GM12878 (cell line): ENCODE measurements around the gene PPP1R3F. TPM values are rescaled to one million over a fixed set of nuclear protein-coding genes. Genes with fewer than 3 reads are reported as not detected.

Source experiments
- ATAC-seq: fragments of 200-7000 bp; cut with Tn5 transposase; 3 replicates; pipeline ENCODE4 v1.9.1; 2020; ENCODE audit warnings: mild to moderate bottlenecking, moderate library complexity
- BruUV-seq: library from RNA; stranded (reverse); fragments of 400-500 nt; replicated peaks from 2 replicates; lab custom pipeline; 2021; lab: Mats Ljungman, UMichigan
- CTCF ChIA-PET: fragments of 300-600 bp; sonication (Branson Sonifier 250); formaldehyde crosslinking; extraction: SDS; loops from one replicate; lab custom pipeline; 2021; ENCODE audit warnings: inconsistent platforms; lab: Yijun Ruan, JAX
- POLR2A ChIA-PET: fragments of 350-600 bp; formaldehyde crosslinking; extraction: SDS; loops from one replicate; lab custom pipeline; 2021; ENCODE audit warnings: inconsistent platforms; lab: Charles Lee
- RAD21 ChIA-PET: fragments of 300-600 bp; sonication (Branson Sonifier 250); formaldehyde crosslinking; loops from one replicate; lab custom pipeline; 2023; ENCODE audit warnings: antibody characterized with exemption; ENCODE audit not compliant: unreplicated experiment; lab: Charles Lee
- SMC1A ChIA-PET: fragments of 300-600 bp; sonication (Branson Sonifier 250); formaldehyde crosslinking; loops from one replicate; lab custom pipeline; 2023; ENCODE audit not compliant: unreplicated experiment, uncharacterized antibody; lab: Charles Lee
- DNase-seq: peaks from one replicate; pipeline ENCODE4 v3.0.0-alpha.2; 2011; ENCODE audit warnings: low read depth, low spot score
- FAIRE-seq: peaks from 3 replicates; lab custom pipeline; 2011; peaks lifted over from hg19 to GRCh38; lab: Jason Lieb, UNC
- H2AFZ ChIP-seq: 2 replicates; pipeline ENCODE4 v1.6.0; 2011; ENCODE audit warnings: low read depth, low read length, control low read depth; ENCODE audit not compliant: control insufficient read depth
- H3K27ac ChIP-seq: 2 replicates; pipeline ENCODE4 v1.5.1; 2011; ENCODE audit warnings: control low read depth; ENCODE audit not compliant: control insufficient read depth, insufficient read depth
- H3K27me3 ChIP-seq, 2 experiments: replicated peaks in 1 of 2; 2 replicates each; pipeline versions ENCODE4 v1.6.0 to v1.6.1; 2011; ENCODE audit warnings: low read length in 1 of 2; ENCODE audit not compliant: control insufficient read depth in 2 of 2, insufficient read depth in 2 of 2
- H3K36me3 ChIP-seq, 2 experiments: 2 replicates each; pipeline ENCODE4 v1.5.1; 2011; ENCODE audit warnings: low read length in 1 of 2; ENCODE audit not compliant: control insufficient read depth in 2 of 2, insufficient read depth in 2 of 2
- H3K4me1 ChIP-seq: 2 replicates; pipeline ENCODE4 v1.6.1; 2011; ENCODE audit warnings: mild to moderate bottlenecking, low read length, moderate library complexity, mixed read lengths; ENCODE audit not compliant: control insufficient read depth, insufficient read depth
- H3K4me2 ChIP-seq: 2 replicates; pipeline ENCODE4 v1.6.0; 2011; ENCODE audit warnings: control low read depth; ENCODE audit not compliant: control insufficient read depth, insufficient read depth
- H3K4me3 ChIP-seq: fragments of 200-600 bp; sonication (generic); 2 replicates; pipeline ENCODE4 v1.5.1; 2016
- H3K79me2 ChIP-seq: 2 replicates; pipeline ENCODE4 v1.6.0; 2011; ENCODE audit warnings: low read length; ENCODE audit not compliant: control insufficient read depth, insufficient read depth
- H3K9ac ChIP-seq: 2 replicates; pipeline ENCODE4 v1.8.0; 2011; ENCODE audit warnings: low read length, control low read depth, mixed read lengths; ENCODE audit not compliant: control insufficient read depth, insufficient read depth
- H3K9me3 ChIP-seq: replicated peaks from 3 replicates; pipeline ENCODE4 v1.5.1; 2011; ENCODE audit warnings: mild to moderate bottlenecking, low read length; ENCODE audit not compliant: control insufficient read depth, insufficient read depth
- H4K20me1 ChIP-seq: 2 replicates; pipeline ENCODE4 v1.6.0; 2011; ENCODE audit not compliant: control insufficient read depth, insufficient read depth
- ATF7 ChIP-seq: fragments of 450-650 bp; IDR thresholded peaks from 2 replicates; pipeline ENCODE4 v1.6.1; 2016; ENCODE audit warnings: low read depth, mild to moderate bottlenecking
- BHLHE40 ChIP-seq, 2 experiments: fragments of 450-650 bp in 1 of 2; IDR thresholded peaks; 2 replicates each; pipeline ENCODE4 v1.6.1; 2011 to 2017; ENCODE audit warnings: low read depth in 2 of 2, borderline replicate concordance in 1 of 2, improper control_type of control experiment in 1 of 2, low read length in 1 of 2, mild to moderate bottlenecking in 1 of 2
- CBFB ChIP-seq: IDR thresholded peaks from 2 replicates; pipeline ENCODE4 v1.6.1; 2016; ENCODE audit warnings: antibody characterized with exemption, low read depth
- DPF2 ChIP-seq: fragments of 450-650 bp; IDR thresholded peaks from 2 replicates; pipeline ENCODE4 v1.6.1; 2017; ENCODE audit warnings: mild to moderate bottlenecking
- KAT2A ChIP-seq: conservative IDR thresholded peaks from 2 replicates; pipeline ENCODE4 v1.6.1; 2011; ENCODE audit warnings: low read depth, low read length; ENCODE audit not compliant: control insufficient read depth
- MEF2A ChIP-seq: IDR thresholded peaks from 2 replicates; pipeline ENCODE4 v1.6.1; 2011; ENCODE audit warnings: low read depth, mild to moderate bottlenecking, low read length, moderate library complexity; ENCODE audit not compliant: insufficient read depth
- NR2C1 ChIP-seq: fragments of 450-650 bp; IDR thresholded peaks from 2 replicates; pipeline ENCODE4 v1.6.1; 2017; ENCODE audit warnings: antibody characterized with exemption, mild to moderate bottlenecking, moderate library complexity
- PAX8 ChIP-seq: fragments of 450-650 bp; IDR thresholded peaks from 2 replicates; pipeline ENCODE4 v1.6.1; 2017; ENCODE audit warnings: mild to moderate bottlenecking, moderate library complexity
- TBL1XR1 ChIP-seq: IDR thresholded peaks from 2 replicates; pipeline ENCODE4 v1.6.1; 2012; ENCODE audit warnings: low read depth, low read length, improper control_type of control experiment
- TCF7 ChIP-seq: IDR thresholded peaks from 2 replicates; pipeline ENCODE4 v1.6.1; 2014; ENCODE audit warnings: antibody characterized with exemption, borderline replicate concordance
- YY1 ChIP-seq: IDR thresholded peaks from 2 replicates; pipeline ENCODE4 v1.6.1; 2011; ENCODE audit warnings: low read depth, mild to moderate bottlenecking, low read length
- ZBED1 ChIP-seq: IDR thresholded peaks from 2 replicates; pipeline ENCODE4 v1.6.1; 2016; ENCODE audit warnings: borderline replicate concordance
- WGBS: methylation state at CpG from one replicate; pipeline ENCODE4 v1.1.6; 2016; ENCODE audit warnings: low lambda C conversion rate; ENCODE audit not compliant: insufficient replicate concordance, insufficient coverage; ENCODE audit errors: missing lambda C conversion rate; 5-methylcytosine and 5-hydroxymethylcytosine counted together
- in situ Hi-C: fragments of 300-500 bp; cut with MboI; formaldehyde crosslinking; loops from 9 replicates; pipeline ENCODE4 v1.14.3; 2018; ENCODE audit warnings: mixed read lengths
- intact Hi-C: fragments of 100-400 bp; cut with micrococcal nuclease; formaldehyde crosslinking; loops from one replicate; pipeline ENCODE4 v1.14.2; 2022; ENCODE audit not compliant: unreplicated experiment
- polyA plus RNA-seq, 11 experiments: library from polyadenylated mRNA; depleted of rRNA in 4 of 11; unstranded in 6 of 11; stranded (reverse) in 5 of 11; fragments of >200 nt; fragmentation: Nextera tagmentation in 4 of 11; fragmentation: Illumina TruSeq in 1 of 11; extraction: Ambion mirVana in 4 of 11; extraction: Trizol in 1 of 11; gene quantifications; 1 replicate in 1 of 11; 2 replicates in 10 of 11; pipeline versions ENCODE4 v1.2.1 to v1.2.3, GENCODE V29; 2011 to 2016; ENCODE audit warnings: inconsistent platforms in 2 of 11, missing spikeins in 2 of 11, low read depth in 1 of 11
- total RNA-seq, 4 experiments: library from RNA; depleted of rRNA in 3 of 4; stranded (reverse); fragments of >200 nt in 3 of 4; fragmentation: Illumina TruSeq in 1 of 4; extraction: Trizol in 1 of 4; gene quantifications; 2 replicates each; pipeline versions ENCODE4 v1.2.1 to v1.2.3, GENCODE V29; 2013 to 2021
- TF ChIP-seq, protein P1 (sequence below): fragments of 450-650 bp; IDR thresholded peaks from 2 replicates; pipeline ENCODE4 v1.6.1; 2018; ENCODE audit warnings: mild to moderate bottlenecking, low read depth, moderate library complexity; ENCODE audit not compliant: partially characterized antibody
- TF ChIP-seq, protein P2 (sequence below): fragments of 150-350 bp; IDR thresholded peaks from 2 replicates; pipeline ENCODE4 v1.6.1; 2014; ENCODE audit warnings: mild to moderate bottlenecking, low read depth, low read length
- TF ChIP-seq, protein P3 (sequence below): IDR thresholded peaks from 2 replicates; pipeline ENCODE4 v1.6.1; 2011; ENCODE audit warnings: mild to moderate bottlenecking, low read depth, low read length, moderate library complexity; ENCODE audit not compliant: insufficient replicate concordance

Gene PPP1R3F
- total and polyA plus RNA-seq, 10 of the 15 experiments (the other 5 are each of a cell fraction or from before 2014, with no cell fraction given) = 0.18 to 4.4 (median 1.00) TPM

DNA sequence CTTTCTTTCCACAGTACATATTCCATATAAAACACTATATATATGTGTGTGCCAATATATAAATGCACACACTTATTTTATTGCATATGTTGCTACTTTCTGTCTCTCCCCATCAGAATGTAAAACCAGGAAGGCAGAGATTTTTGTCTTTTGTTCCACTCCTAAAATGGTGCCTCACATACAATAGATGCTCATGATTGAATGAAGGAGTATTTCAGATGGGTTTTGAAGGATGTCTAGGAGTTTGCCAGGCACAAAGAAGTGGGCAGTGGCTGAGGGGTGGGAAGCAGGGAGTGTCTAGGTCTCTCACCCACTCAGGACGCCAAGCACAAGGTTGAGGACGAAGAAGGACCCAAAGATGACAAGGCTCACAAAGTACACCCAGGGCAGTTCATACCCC is 41.9 kb upstream of the PPP1R3F start (continued):
- TF ChIP-seq, protein P1, sequence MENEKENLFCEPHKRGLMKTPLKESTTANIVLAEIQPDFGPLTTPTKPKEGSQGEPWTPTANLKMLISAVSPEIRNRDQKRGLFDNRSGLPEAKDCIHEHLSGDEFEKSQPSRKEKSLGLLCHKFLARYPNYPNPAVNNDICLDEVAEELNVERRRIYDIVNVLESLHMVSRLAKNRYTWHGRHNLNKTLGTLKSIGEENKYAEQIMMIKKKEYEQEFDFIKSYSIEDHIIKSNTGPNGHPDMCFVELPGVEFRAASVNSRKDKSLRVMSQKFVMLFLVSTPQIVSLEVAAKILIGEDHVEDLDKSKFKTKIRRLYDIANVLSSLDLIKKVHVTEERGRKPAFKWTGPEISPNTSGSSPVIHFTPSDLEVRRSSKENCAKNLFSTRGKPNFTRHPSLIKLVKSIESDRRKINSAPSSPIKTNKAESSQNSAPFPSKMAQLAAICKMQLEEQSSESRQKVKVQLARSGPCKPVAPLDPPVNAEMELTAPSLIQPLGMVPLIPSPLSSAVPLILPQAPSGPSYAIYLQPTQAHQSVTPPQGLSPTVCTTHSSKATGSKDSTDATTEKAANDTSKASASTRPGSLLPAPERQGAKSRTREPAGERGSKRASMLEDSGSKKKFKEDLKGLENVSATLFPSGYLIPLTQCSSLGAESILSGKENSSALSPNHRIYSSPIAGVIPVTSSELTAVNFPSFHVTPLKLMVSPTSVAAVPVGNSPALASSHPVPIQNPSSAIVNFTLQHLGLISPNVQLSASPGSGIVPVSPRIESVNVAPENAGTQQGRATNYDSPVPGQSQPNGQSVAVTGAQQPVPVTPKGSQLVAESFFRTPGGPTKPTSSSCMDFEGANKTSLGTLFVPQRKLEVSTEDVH = no peak
- no peak for TF ChIP-seq BHLHE40 (IDR thresholded peaks at IDR 0.05; ENCODE audit: borderline replicate concordance in 1 of 2, low read depth in 2 of 2, low read length in 1 of 2)

GRCh38 chrX:49228185-49228584 is 41.4 kb upstream of the PPP1R3F start:
- Histone ChIP-seq H3K9ac (no peak overlapping the region), H3K36me3 (no peaks in the 10 kb centered on the region), H2AFZ (no peak overlapping the region), H3K9me3 (no peaks in the 10 kb centered on the region; the same call in 2 of the 3 replicates), H3K4me2 (no peak overlapping the region), H3K4me1 (no peaks in the 10 kb centered on the region), H3K27me3 (no peaks in the 10 kb centered on the region), H3K27ac (no peak overlapping the region), H3K79me2 (no peaks in the 10 kb centered on the region), H4K20me1 (no peaks in the 10 kb centered on the region), H3K4me3 (no peak overlapping the region)
- CTCF ChIA-PET = no interaction called here
- BruUV-seq = no TSS peak
- in situ Hi-C loops = no loop called here
- FAIRE-seq = no peak
- intact Hi-C loops = no loop called here
- DNase-seq = no peak
- SMC1A ChIA-PET = no interaction called here
- no peak for TF ChIP-seq YY1
- TF ChIP-seq, protein P2, sequence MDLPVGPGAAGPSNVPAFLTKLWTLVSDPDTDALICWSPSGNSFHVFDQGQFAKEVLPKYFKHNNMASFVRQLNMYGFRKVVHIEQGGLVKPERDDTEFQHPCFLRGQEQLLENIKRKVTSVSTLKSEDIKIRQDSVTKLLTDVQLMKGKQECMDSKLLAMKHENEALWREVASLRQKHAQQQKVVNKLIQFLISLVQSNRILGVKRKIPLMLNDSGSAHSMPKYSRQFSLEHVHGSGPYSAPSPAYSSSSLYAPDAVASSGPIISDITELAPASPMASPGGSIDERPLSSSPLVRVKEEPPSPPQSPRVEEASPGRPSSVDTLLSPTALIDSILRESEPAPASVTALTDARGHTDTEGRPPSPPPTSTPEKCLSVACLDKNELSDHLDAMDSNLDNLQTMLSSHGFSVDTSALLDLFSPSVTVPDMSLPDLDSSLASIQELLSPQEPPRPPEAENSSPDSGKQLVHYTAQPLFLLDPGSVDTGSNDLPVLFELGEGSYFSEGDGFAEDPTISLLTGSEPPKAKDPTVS = no peak
- no peak for TF ChIP-seq KAT2A
- TF ChIP-seq, protein P3, sequence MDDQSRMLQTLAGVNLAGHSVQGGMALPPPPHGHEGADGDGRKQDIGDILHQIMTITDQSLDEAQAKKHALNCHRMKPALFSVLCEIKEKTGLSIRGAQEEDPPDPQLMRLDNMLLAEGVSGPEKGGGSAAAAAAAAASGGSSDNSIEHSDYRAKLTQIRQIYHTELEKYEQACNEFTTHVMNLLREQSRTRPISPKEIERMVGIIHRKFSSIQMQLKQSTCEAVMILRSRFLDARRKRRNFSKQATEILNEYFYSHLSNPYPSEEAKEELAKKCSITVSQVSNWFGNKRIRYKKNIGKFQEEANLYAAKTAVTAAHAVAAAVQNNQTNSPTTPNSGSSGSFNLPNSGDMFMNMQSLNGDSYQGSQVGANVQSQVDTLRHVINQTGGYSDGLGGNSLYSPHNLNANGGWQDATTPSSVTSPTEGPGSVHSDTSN = no peak
- TF ChIP-seq TCF7 = no peak
- no peak for TF ChIP-seq DPF2
- no peak for TF ChIP-seq NR2C1
- no peak for TF ChIP-seq TBL1XR1
- TF ChIP-seq MEF2A = no peak
- no peak for TF ChIP-seq ATF7
- no peak for TF ChIP-seq CBFB
- no peak for TF ChIP-seq ZBED1
- TF ChIP-seq PAX8 = no peak
- no peak for ATAC-seq
- 75% methylated on average over 17 of the region's 17 CpGs for WGBS
- POLR2A ChIA-PET = no interaction called here
- RAD21 ChIA-PET = no interaction called here
